ENCODE data around the gene CFL1. TPM values are rescaled to one million over a fixed set of nuclear protein-coding genes. Genes with fewer than 3 reads are reported as not detected.

Gene CFL1
- total RNA-seq, 2 donors from 2014 or later = 365 to 493 TPM

DNA sequence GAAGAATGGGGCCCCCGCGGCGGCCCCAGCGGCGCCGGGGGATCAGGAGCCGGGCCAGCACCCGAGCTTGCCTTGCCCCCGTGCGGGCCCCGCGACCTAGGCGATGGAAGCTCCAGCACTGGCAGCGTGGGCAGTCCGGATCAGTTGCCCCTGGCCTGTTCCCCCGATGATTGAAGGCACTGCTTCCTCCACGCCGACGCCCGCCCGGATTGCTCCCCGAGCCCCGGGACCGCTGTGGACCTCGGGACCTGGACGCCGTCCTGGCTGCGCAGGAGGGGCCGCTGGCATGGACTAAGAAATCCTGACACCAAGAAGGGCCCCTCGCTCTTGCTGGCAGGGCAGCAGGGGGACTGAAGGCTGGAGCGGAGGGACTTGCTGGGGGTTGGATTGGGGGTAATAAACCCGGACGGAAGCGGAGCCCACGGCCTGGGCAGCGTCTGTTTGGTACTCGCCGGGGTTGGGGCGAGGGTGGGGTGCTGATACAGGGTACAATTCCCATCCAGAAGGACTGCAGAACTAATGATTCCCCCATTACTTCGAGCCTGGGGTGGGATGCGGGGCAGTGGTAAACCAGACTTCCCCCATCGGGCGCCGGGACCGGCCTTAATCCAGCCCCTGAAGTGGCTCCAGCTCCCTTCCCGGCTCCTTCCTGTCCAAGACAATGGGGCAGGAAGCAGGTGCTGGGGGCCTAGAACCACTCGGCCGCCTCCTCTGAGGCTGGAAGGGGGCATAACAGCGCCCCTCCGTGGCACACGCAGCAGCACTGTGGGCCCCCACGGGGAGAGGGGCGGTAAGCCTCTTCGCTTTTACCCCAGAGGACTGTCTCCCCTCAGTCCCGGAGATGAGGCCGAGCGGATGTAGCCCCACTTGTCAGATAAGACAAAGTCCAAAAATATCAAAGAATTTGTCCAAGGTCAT lies 33.5 kb upstream of the CFL1 start:
- TF ChIP-seq, protein P1, sequence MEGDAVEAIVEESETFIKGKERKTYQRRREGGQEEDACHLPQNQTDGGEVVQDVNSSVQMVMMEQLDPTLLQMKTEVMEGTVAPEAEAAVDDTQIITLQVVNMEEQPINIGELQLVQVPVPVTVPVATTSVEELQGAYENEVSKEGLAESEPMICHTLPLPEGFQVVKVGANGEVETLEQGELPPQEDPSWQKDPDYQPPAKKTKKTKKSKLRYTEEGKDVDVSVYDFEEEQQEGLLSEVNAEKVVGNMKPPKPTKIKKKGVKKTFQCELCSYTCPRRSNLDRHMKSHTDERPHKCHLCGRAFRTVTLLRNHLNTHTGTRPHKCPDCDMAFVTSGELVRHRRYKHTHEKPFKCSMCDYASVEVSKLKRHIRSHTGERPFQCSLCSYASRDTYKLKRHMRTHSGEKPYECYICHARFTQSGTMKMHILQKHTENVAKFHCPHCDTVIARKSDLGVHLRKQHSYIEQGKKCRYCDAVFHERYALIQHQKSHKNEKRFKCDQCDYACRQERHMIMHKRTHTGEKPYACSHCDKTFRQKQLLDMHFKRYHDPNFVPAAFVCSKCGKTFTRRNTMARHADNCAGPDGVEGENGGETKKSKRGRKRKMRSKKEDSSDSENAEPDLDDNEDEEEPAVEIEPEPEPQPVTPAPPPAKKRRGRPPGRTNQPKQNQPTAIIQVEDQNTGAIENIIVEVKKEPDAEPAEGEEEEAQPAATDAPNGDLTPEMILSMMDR (IDR thresholded peaks at IDR 0.05) = peak; percentile 23 to 66
- peaks cover 0 to 70% of the 10 kb centered on the region in 2 donors for H3K4me1 ChIP-seq
- DNase-seq (ENCODE audit: low spot score) = no peak
- peak overlapping the region; percentile 73 to 90 for H3K4me3 ChIP-seq
- no peaks in the 10 kb centered on the region for H3K36me3 ChIP-seq
- H3K9me3 ChIP-seq = no peaks in the 10 kb centered on the region
- H3K27ac ChIP-seq = peak overlapping the region; percentile 96 to 100
- no peaks in the 10 kb centered on the region for H3K27me3 ChIP-seq

DNA sequence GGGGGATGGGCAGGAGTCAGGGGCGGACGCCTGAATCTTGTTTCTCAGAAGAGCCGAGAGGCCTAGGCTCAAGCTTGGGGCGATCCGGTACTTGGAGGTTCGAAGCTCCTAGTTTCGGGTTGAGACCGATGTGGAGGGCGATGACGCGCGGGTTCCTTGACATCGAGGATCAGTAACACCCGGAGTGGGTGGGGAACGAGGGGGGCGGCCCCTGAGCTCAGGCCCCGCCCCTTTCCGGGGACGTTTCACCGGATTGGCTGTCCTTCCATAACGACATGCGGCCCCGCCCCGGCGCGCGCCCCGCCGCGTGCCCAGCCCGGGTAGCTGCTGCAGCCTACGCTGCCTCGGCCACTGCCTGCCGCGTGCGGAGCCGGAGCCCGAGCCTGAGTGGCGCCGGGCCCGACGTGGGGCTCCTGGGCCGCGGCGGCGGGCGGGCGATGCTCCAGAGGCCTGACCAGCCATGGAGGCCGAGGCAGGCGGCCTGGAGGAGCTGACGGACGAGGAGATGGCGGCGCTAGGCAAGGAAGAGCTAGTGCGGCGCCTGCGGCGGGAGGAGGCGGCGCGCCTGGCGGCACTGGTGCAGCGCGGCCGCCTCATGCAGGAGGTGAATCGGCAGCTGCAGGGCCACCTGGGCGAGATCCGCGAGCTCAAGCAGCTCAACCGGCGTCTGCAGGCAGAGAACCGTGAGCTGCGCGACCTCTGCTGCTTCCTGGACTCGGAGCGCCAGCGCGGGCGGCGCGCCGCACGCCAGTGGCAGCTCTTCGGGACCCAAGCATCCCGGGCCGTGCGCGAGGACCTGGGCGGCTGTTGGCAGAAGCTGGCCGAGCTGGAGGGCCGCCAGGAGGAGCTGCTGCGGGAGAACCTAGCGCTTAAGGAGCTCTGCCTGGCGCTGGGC lies 32.6 kb upstream of the CFL1 start, which contains the start of gene CCDC85B:
CCDC85B (plus strand) TSS at position 350 of the 895 bp plus-strand sequence; CDS start at position 461, 111 bp downstream.
- Histone ChIP-seq H3K27ac (peak within 1 kb of the TSS; percentile 96 to 100), H3K4me1 (peaks cover 0 to 70% of the 10 kb centered on the region in 2 donors), H3K27me3 (no peaks in the 10 kb centered on the region), H3K4me3 (peak within 1 kb of the TSS; percentile 73 to 90), H3K36me3 (peaks cover 4% of the 10 kb centered on the region), H3K9me3 (no peaks in the 10 kb centered on the region)
- TF ChIP-seq, protein P1 (IDR thresholded peaks at IDR 0.05) = peak in 1 of 2 donors; percentile 29
- DNase-seq (ENCODE audit: low spot score) = peak; percentile 100

DNA sequence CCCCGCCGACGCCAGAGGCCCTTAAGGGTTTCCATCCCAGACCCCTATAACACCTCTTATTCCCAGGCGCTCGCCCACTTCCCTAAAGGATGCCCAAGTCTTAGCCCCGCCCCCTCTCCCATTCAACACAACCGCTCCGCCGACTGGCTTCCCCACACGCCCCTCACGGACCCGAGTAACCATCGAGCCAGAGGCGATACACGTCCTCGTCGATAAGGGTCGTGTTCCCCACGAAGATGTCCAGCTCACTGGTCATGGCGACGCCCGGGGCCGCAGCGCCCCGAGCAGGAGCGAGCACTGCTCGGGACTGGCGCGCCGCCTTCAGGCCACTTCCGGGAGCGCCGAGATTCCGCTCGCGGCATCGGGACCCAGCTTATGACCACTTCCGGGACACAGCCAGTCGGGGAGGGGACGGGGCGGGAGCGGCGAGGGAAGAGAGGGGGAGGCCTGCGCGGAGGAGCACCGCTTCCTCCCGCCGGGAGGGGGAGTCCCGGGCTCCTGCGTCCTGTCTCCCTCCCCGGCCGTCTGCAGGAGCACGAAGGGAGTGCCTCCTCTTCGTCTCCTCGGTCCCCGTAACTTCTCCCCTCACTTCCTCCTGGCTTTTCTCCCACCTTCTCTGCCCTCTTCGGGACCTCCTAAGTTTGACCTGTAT lies 30.3 kb upstream of the CFL1 start, which contains the start of gene FIBP:
FIBP (minus strand) TSS at position 309 of the 652 bp plus-strand sequence; CDS start at position 256, 53 bp downstream.
- no peaks in the 10 kb centered on the region for H3K9me3 ChIP-seq
- H3K27ac ChIP-seq = peak within 1 kb of the TSS; percentile 96 to 100
- peaks cover 24% of the 10 kb centered on the region for H3K36me3 ChIP-seq
- DNase-seq (ENCODE audit: low spot score) = peak; percentile 98
- H3K4me1 ChIP-seq = peaks cover 0 to 66% of the 10 kb centered on the region in 2 donors
- no peaks in the 10 kb centered on the region for H3K27me3 ChIP-seq
- peak within 1 kb of the TSS; percentile 64 to 73 for H3K4me3 ChIP-seq
- TF ChIP-seq, protein P1 (IDR thresholded peaks at IDR 0.05) = peak; percentile 82 to 87

DNA sequence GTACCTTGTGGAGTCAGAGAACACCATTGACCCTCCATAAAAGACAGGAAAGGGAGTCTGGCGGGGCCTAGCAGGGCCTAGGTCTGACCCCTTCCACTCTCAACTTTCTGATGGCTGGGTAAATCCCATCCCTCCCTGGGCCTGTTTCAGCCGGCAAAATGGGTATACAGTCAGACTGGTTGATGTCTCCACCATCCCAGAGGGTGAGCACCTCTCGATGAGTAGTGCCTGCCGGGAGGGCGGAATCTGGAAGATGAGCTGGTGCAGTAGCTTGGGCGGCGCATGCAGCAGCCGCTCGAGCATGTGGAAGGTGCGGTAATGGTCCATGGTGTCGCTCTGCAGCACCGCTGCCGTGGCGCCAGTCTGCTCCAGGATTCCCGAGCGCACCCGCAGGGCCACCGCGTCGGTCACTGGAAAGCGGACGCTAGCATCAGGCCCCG lies 29.8 kb upstream of the CFL1 start:
- Histone ChIP-seq H3K36me3 (peaks cover 29% of the 10 kb centered on the region), H3K27me3 (no peaks in the 10 kb centered on the region), H3K9me3 (no peaks in the 10 kb centered on the region), H3K4me1 (peaks cover 0 to 61% of the 10 kb centered on the region in 2 donors), H3K27ac (peak overlapping the region; percentile 96 to 100), H3K4me3 (peak overlapping the region; percentile 64 to 73)
- TF ChIP-seq, protein P1 (IDR thresholded peaks at IDR 0.05) = no peak
- DNase-seq (ENCODE audit: low spot score) = no peak
